Fibroblast of lung (primary cell): ENCODE measurements around the gene CDK6. TPM values are rescaled to one million over a fixed set of nuclear protein-coding genes. Genes with fewer than 3 reads are reported as not detected.
A peak's percentile ranks its signal among the peaks of the same experiment; 100 is the strongest.

Experiments
- DNase-seq, 2 donors: peaks; one replicate each; pipeline versions ENCODE4 v3.0.0 to v3.0.0-alpha.2; 2010; ENCODE audit warnings: low read depth in 2 of 2
- H2AFZ ChIP-seq: 2 replicates; pipeline ENCODE4 v1.5.1; 2012; ENCODE audit warnings: low read length, control low read depth, inconsistent platforms
- H3K27ac ChIP-seq: 2 replicates; pipeline ENCODE4 v1.5.1; 2011; ENCODE audit warnings: low read length, control low read depth; ENCODE audit not compliant: insufficient read depth
- H3K27me3 ChIP-seq: 2 replicates; pipeline ENCODE4 v1.5.1; 2011; ENCODE audit warnings: mild to moderate bottlenecking, low read length; ENCODE audit not compliant: control insufficient read depth, insufficient read depth
- H3K36me3 ChIP-seq: 2 replicates; pipeline ENCODE4 v1.5.1; 2011; ENCODE audit warnings: low read length; ENCODE audit not compliant: control insufficient read depth, insufficient read depth
- H3K4me1 ChIP-seq: 2 replicates; pipeline ENCODE4 v1.5.1; 2011; ENCODE audit warnings: low read length; ENCODE audit not compliant: control insufficient read depth, insufficient read depth; ENCODE audit errors: extremely low read depth
- H3K4me2 ChIP-seq: 2 replicates; pipeline ENCODE4 v1.5.1; 2011; ENCODE audit warnings: low read length, control low read depth; ENCODE audit not compliant: insufficient read depth; ENCODE audit errors: extremely low read depth
- H3K4me3 ChIP-seq, 4 experiments: fragments of 200-600 bp in 1 of 4; sonication (generic) in 1 of 4; replicated peaks in 1 of 4; 2 replicates each; pipeline ENCODE4 v1.5.1; 2011 to 2016; ENCODE audit warnings: low read length in 4 of 4, low read depth in 3 of 4, mild to moderate bottlenecking in 3 of 4, control low read depth in 2 of 4, inconsistent platforms in 1 of 4, mixed read lengths in 1 of 4; ENCODE audit not compliant: insufficient read depth in 1 of 4; ENCODE audit errors: control extremely low read depth in 1 of 4
- H3K79me2 ChIP-seq: 2 replicates; pipeline ENCODE4 v1.5.1; 2012; ENCODE audit warnings: mild to moderate bottlenecking, low read length, inconsistent platforms; ENCODE audit not compliant: control insufficient read depth, insufficient read depth
- H3K9ac ChIP-seq: 2 replicates; pipeline ENCODE4 v1.5.1; 2011; ENCODE audit warnings: mild to moderate bottlenecking, low read length, control low read depth; ENCODE audit not compliant: insufficient read depth
- H3K9me3 ChIP-seq: 2 replicates; pipeline ENCODE4 v1.5.1; 2012; ENCODE audit warnings: low read depth, low read length; ENCODE audit not compliant: control insufficient read depth, insufficient read depth
- H4K20me1 ChIP-seq: 2 replicates; pipeline ENCODE4 v1.5.1; 2011; ENCODE audit warnings: low read length; ENCODE audit not compliant: control insufficient read depth, insufficient read depth; ENCODE audit errors: extremely low read depth
- EZH2 ChIP-seq: IDR thresholded peaks from 2 replicates; pipeline ENCODE4 v1.5.1; 2012; ENCODE audit warnings: low read length, control low read depth, mild to moderate bottlenecking; ENCODE audit errors: missing control alignments
- polyA plus RNA-seq, 2 donors: library from polyadenylated mRNA; depleted of rRNA in 1 of 2; stranded (reverse) in 1 of 2; unstranded in 1 of 2; fragments of >200 nt; gene quantifications; 2 replicates each; pipeline ENCODE4 v1.2.1, GENCODE V29; 2011 to 2012; ENCODE audit warnings: missing spikeins in 1 of 2
- total RNA-seq: library from RNA; depleted of rRNA; stranded (reverse); fragments of >200 nt; gene quantifications from 2 replicates; pipeline ENCODE4 v1.2.1, GENCODE V29; 2014
- TF ChIP-seq, protein P1 (sequence below), 2 donors: IDR thresholded peaks in 1 of 2; conservative IDR thresholded peaks in 1 of 2; 1 replicate in 1 of 2; 2 replicates in 1 of 2; pipeline ENCODE4 v1.5.1; 2011 to 2012; ENCODE audit warnings: low read length in 2 of 2, control low read depth in 1 of 2, inconsistent platforms in 1 of 2, low read depth in 1 of 2, mild to moderate bottlenecking in 1 of 2

CDK6 gene
- total and polyA plus RNA-seq, 2 donors (not counting 1 experiment from before 2014, with no cell fraction given), result 17.8 to 19.2 TPM

GRCh38 chr7:92694211-92694610 lies 142.2 kb downstream of the CDK6 start:
- no peaks in the 10 kb centered on the region for H3K27me3 ChIP-seq
- DNase-seq, result no peak
- peaks cover 22% of the 10 kb centered on the region for H3K4me1 ChIP-seq
- H3K36me3 ChIP-seq, result no peaks in the 10 kb centered on the region
- no peaks in the 10 kb centered on the region for H4K20me1 ChIP-seq
- no peak overlapping the region for H3K27ac ChIP-seq
- H3K9me3 ChIP-seq, result no peaks in the 10 kb centered on the region
- H2AFZ ChIP-seq, result no peak overlapping the region
- no peak overlapping the region for H3K9ac ChIP-seq
- peak overlapping the region; percentile 26 for H3K4me2 ChIP-seq
- TF ChIP-seq, protein P1, sequence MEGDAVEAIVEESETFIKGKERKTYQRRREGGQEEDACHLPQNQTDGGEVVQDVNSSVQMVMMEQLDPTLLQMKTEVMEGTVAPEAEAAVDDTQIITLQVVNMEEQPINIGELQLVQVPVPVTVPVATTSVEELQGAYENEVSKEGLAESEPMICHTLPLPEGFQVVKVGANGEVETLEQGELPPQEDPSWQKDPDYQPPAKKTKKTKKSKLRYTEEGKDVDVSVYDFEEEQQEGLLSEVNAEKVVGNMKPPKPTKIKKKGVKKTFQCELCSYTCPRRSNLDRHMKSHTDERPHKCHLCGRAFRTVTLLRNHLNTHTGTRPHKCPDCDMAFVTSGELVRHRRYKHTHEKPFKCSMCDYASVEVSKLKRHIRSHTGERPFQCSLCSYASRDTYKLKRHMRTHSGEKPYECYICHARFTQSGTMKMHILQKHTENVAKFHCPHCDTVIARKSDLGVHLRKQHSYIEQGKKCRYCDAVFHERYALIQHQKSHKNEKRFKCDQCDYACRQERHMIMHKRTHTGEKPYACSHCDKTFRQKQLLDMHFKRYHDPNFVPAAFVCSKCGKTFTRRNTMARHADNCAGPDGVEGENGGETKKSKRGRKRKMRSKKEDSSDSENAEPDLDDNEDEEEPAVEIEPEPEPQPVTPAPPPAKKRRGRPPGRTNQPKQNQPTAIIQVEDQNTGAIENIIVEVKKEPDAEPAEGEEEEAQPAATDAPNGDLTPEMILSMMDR (conservative IDR thresholded peaks at IDR 0.05 in 1 of 2, IDR thresholded peaks at IDR 0.05 in 1 of 2; ENCODE audit: low read depth in 1 of 2, low read length in 2 of 2), result no peak
- TF ChIP-seq EZH2, result no peak
- peaks cover 24% of the 10 kb centered on the region for H3K79me2 ChIP-seq
- no peak overlapping the region for H3K4me3 ChIP-seq

GRCh38 chr7:92693519-92693918 lies 142.9 kb downstream of the CDK6 start:
- no peak overlapping the region for H3K27ac ChIP-seq
- peaks cover 17% of the 10 kb centered on the region for H3K4me1 ChIP-seq
- H3K4me2 ChIP-seq, result no peak overlapping the region
- no peak overlapping the region for H2AFZ ChIP-seq
- H3K27me3 ChIP-seq, result no peaks in the 10 kb centered on the region
- no peak overlapping the region for H3K4me3 ChIP-seq
- no peaks in the 10 kb centered on the region for H3K36me3 ChIP-seq
- no peaks in the 10 kb centered on the region for H4K20me1 ChIP-seq
- H3K9ac ChIP-seq, result no peak overlapping the region
- H3K9me3 ChIP-seq, result no peaks in the 10 kb centered on the region
- no peak for DNase-seq
- peaks cover 26% of the 10 kb centered on the region for H3K79me2 ChIP-seq
- TF ChIP-seq EZH2, result no peak
- TF ChIP-seq, protein P1 (conservative IDR thresholded peaks at IDR 0.05 in 1 of 2, IDR thresholded peaks at IDR 0.05 in 1 of 2; ENCODE audit: low read depth in 1 of 2, low read length in 2 of 2), result no peak

DNA sequence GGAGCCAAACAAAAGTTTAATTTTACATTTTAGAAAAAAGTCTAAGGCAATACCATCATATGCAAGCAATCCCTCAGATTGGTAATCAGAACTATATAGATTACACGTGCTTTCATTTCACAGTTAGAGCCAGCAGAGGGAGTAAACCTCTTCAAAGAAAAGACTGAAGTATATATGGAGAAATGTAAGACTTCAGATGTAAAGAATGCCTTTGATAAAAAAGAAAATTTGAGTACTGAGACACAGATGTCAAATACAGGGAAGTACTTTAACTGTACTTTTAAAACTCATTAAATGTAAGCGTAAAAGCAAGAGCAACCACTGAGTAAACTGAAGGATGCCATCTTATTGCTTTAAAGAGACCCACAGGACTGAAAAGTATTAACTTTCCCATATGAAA lies 144.8 kb downstream of the CDK6 start:
- DNase-seq, result peak; percentile 60 to 87
- Histone ChIP-seq H3K79me2 (peaks cover 18% of the 10 kb centered on the region), H3K9ac (no peak overlapping the region), H3K27ac (no peak overlapping the region), H4K20me1 (no peaks in the 10 kb centered on the region), H3K36me3 (no peaks in the 10 kb centered on the region), H3K4me3 (no peak overlapping the region), H3K9me3 (no peaks in the 10 kb centered on the region), H3K4me1 (peaks cover 9% of the 10 kb centered on the region), H2AFZ (no peak overlapping the region), H3K27me3 (no peaks in the 10 kb centered on the region), H3K4me2 (no peak overlapping the region)
- TF ChIP-seq, protein P1 (conservative IDR thresholded peaks at IDR 0.05 in 1 of 2, IDR thresholded peaks at IDR 0.05 in 1 of 2; ENCODE audit: low read depth in 1 of 2, low read length in 2 of 2), result peak; percentile 19 to 63
- TF ChIP-seq EZH2, result no peak
